ENCODE data around the gene TGFBR2. TPM values are rescaled to one million over a fixed set of nuclear protein-coding genes. Genes with fewer than 3 reads are reported as not detected.
"Not testable (repeated sequence)": the region's sequence is repeated elsewhere in the genome, so short reads cannot be mapped to it uniquely, and the experiment has no call there.

The TGFBR2 gene
- total RNA-seq, 2 donors from 2014 or later, result 243 to 291 TPM

DNA sequence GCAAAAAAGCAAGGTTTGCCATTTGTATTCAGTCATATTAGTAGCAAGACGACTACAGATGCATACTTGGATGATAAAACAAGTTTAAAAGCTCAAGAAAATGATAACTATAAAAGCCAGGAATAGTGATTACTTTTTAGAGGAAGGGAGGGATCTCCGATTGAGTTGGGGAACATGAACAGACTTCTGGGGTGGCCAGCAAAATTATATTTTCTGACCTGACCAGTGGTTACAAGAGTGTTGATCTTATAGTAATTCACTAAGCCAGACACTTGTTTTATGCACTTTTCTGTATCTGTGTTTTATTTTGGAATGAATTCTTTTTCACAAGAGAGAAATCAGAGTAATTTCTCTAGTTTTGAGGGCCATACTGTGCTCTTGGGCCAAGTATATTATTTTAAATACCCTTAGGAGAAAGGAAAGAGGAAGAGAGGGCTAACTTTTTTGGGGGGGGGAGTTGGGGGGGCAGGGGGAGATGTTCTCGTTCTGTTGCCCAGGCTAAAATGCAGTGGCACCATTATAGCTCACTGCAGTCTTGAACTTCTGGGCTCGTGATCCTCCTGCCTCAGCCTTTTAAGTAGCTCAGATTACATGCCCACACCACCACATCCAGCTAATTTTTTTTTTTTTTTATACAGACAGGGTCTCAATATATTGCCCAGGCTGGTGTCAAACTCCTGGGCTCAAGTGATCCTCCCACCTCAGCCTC lies 57.3 kb downstream of the TGFBR2 start:
- DNase-seq (ENCODE audit: low spot score), result no peak
- intact Hi-C loops (cut with DNase I), result loop anchor here in 1 of 2 donors (5.0 kb wide), 1 partner anchor 564 kb away; no protein-coding TSS in a partner anchor

DNA sequence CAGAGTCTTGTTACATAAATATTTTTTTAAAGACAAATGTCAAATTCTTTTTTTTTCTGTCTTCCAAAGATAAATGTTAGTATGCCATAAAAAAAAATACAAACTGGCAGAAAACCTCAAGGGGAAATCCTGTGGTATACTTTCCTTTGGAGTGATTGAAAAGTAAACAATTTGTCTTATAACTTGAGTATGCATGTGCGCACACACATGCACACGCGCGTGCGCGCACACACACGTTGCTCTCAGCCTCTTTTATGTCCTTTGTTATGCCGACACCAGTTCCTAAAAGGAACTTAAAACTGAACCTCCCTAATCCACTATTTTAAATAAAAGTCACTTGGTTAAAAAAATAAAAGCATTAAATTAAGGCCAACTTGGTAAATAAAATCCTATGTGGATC lies 58.1 kb downstream of the TGFBR2 start:
- intact Hi-C loops (cut with DNase I), result loop anchor here in 1 of 2 donors (5.0 kb wide), 1 partner anchor 563 kb away; no protein-coding TSS in a partner anchor
- no peak for DNase-seq (ENCODE audit: low spot score)

DNA sequence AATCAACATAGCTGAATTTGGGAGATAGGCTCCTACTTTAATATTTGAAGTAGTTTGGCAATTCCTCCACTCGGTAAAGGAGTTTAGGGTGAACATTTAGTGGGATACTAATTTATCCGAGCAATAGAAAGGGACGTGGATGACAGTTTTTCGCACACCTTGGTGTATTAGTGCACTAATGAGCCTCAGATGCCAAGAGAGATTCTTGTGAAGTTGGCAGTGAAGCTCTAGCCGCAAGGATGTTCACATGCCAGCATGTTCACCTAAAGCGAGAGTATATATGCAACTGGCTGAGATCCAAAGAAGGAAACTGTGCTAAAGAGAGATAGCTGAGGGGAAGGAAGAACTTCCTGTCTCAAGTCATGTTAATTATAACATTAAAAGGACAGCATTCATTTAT lies 58.5 kb downstream of the TGFBR2 start:
- intact Hi-C loops (cut with DNase I), result loop anchor here in 1 of 2 donors (5.0 kb wide), 1 partner anchor 562 kb away; no protein-coding TSS in a partner anchor
- no peak for DNase-seq (ENCODE audit: low spot score)

DNA sequence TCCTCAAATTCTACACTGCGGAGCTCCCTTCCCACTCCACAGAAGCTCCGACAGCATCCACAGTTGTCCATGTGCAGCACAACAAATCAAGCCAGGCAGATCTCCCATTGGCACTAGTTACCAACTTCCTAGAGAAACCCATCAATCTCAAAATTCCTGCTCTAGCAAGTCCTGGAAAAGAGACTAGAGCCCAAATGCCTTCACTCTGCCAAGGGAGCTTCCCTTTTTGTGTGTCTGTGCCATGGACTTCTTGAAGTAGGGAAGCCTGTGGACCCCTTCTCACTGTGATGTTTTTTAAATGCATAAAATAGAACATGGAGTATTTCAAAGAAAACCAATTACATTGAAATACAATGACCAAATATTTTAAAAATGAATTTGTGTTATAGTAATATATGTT lies 59.1 kb downstream of the TGFBR2 start:
- DNase-seq (ENCODE audit: low spot score), result no peak
- intact Hi-C loops (cut with DNase I), result no loop called here

DNA sequence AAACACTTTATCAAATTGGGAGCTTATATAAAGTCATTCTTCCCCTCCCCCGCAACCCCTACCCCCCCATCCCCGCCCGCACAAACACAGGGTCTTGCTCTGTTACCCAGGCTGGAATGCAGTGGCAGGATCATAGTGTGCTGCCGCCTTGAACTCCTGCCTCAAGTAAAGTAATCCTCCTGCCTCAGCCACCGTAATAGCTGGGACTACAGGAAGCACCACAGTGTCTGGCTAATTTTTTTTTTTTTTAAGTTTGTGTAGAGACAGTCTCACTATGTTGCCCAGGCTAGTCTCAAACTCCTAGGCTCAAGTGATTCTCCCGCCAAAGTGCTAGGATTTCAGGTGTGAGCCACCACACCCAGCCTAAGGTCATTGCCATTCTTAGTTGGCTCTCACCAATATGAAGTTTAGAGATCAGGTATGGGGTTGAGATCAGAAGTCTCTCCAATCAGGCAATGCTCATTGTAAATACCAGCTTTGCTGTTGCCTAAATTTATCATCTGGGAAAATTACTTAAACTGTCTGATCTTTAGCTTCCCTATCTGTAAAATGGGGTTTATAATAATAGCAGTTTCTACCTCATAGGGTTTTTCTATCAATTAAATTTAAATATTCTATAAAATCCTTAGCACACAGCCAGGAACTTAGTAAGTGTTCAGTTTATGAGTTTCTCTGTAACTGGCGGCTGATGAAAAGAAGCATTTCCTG lies 60.3 kb downstream of the TGFBR2 start:
- no peak for DNase-seq (ENCODE audit: low spot score)
- intact Hi-C loops (cut with DNase I), result no loop called here

DNA sequence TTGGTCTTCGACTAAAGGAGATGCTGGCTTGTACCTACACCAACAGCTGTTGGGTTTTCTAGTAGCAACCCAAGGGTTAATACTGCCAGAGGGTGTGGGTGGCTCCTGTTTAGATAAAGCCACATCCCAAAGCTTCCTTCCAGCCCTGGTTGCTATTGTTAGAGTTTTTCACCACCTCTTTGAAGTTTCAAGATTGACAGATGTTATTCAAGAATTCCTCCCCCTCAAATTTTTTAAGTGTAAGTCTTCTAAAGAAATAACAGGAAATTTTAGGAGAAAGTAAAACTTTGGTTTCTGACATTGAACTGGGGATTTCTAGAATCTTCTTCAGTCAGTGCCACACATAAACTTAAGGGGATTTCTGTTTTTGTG lies 60.9 kb downstream of the TGFBR2 start:
- no peak for DNase-seq (ENCODE audit: low spot score)
- intact Hi-C loops (cut with DNase I), result no loop called here

DNA sequence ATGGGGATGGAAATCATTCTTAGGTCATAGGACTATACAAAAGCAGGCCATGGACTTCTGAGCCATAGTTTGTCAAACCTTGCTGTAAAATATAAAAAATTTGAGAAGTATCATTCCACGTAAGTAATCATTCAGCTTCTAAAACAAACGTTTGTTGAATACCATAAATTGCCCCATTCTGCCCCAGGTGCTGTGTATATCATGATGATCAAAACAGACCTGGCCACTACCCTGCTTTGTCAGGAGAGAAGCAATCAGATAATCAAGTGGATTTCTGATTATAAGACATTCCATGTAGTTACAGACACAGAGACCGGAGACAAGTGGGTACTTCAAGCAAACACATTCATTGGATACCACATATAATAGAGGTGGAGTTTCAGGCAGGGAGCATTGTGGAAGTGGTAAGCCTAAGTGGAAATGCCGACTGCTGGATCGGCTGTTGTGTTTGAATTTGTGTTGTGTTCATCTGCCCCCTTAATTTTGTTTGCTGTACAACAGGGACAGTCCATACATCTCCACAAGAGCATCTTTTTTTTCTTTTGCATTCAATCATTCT lies 61.7 kb downstream of the TGFBR2 start:
- DNase-seq (ENCODE audit: low spot score), result no peak
- intact Hi-C loops (cut with DNase I), result no loop called here

DNA sequence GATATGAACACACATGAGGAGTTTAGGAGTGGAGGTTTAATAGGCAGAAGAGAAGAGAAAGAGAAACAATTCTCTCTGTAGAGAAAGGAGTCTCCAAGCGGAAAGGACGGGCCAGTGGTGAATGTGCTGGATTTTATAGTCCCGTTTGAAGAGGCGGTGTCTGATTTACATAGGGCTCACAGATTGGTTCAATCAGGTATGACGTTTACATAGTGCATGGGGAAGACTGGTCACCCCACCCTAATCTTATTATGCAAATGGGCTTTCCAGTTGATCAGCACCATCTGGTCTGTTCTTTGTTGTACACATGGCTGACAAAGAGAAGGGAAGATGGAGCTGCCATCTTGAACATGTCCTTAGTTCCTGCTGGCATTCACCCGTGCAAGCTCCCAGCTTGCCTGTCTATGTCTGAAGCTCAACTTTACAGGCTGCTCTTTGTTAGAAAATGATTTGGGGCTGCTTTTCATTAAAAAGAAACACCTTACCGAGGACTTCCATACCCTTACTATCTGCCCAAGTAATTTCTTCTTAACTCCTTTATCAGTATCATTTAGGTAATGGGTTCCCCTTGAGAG lies 63.0 kb downstream of the TGFBR2 start:
- intact Hi-C loops (cut with DNase I); DNase-seq (ENCODE audit: low spot score): not testable (repeated sequence)

DNA sequence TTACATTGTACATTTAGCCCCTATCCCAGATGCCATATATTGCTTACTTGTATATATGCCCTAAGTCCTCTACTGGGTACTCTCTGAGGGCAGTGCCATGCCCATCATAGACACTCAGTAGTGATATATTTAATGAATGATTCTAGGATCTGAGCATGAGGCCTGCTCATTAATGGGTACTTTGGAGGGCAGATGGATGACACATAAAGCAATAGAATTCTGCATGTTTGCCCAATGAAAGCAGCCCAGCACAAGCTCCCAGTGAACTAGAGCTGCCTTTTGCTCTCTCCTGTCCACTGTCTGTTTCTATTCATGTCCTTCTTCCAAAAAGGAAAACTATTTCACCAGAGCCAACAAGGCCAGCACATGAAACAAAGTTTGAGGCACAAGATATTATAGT lies 63.9 kb downstream of the TGFBR2 start:
- intact Hi-C loops (cut with DNase I), result no loop called here
- no peak for DNase-seq (ENCODE audit: low spot score)

DNA sequence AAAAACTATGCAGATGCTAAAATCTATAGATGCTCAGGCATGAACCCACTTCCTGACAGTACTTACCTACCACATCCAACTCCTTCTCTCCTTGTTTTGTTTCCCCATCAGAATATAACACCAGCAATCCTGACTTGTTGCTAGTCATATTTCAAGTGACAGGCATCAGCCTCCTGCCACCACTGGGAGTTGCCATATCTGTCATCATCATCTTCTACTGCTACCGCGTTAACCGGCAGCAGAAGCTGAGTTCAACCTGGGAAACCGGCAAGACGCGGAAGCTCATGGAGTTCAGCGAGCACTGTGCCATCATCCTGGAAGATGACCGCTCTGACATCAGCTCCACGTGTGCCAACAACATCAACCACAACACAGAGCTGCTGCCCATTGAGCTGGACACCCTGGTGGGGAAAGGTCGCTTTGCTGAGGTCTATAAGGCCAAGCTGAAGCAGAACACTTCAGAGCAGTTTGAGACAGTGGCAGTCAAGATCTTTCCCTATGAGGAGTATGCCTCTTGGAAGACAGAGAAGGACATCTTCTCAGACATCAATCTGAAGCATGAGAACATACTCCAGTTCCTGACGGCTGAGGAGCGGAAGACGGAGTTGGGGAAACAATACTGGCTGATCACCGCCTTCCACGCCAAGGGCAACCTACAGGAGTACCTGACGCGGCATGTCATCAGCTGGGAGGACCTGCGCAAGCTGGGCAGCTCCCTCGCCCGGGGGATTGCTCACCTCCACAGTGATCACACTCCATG lies 65.3 kb downstream of the TGFBR2 start:
- DNase-seq (ENCODE audit: low spot score), result no peak
- intact Hi-C loops (cut with DNase I), result no loop called here

DNA sequence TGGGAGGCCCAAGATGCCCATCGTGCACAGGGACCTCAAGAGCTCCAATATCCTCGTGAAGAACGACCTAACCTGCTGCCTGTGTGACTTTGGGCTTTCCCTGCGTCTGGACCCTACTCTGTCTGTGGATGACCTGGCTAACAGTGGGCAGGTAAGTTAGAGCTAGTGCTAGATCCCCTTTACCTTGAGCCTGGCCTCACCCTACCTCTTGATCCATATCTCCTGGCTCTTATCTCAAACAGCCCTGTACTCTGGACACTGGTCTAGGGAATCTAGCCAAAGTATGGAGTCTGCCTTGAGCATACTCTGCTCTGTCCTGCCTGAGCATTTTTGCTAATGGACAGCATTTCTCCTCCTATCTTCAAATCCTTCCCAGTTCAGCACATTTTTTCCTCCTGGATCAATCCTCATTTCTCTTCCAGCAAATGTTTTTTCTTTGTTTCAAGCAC lies 65.9 kb downstream of the TGFBR2 start:
- no peak for DNase-seq (ENCODE audit: low spot score)
- intact Hi-C loops (cut with DNase I), result no loop called here

DNA sequence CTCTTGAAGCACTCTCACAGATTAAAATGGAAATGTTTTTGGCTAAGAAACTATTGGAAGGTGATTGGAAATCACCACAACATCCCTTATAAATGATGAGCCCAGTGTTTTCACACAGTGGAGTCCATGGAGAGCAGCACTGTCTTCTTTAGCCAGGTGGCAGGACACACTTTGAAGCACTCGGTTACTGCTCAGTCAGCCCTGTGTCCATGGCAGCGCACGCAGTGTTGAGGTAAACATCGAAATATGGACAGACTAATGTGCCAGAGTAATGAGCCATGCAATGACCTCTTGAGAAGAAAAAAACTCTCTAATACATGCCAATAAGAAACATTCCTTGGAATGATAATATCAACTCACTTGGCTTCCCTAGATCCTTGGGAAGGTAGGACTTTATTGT lies 66.6 kb downstream of the TGFBR2 start:
- intact Hi-C loops (cut with DNase I), result no loop called here
- DNase-seq (ENCODE audit: low spot score), result peak; percentile 86

DNA sequence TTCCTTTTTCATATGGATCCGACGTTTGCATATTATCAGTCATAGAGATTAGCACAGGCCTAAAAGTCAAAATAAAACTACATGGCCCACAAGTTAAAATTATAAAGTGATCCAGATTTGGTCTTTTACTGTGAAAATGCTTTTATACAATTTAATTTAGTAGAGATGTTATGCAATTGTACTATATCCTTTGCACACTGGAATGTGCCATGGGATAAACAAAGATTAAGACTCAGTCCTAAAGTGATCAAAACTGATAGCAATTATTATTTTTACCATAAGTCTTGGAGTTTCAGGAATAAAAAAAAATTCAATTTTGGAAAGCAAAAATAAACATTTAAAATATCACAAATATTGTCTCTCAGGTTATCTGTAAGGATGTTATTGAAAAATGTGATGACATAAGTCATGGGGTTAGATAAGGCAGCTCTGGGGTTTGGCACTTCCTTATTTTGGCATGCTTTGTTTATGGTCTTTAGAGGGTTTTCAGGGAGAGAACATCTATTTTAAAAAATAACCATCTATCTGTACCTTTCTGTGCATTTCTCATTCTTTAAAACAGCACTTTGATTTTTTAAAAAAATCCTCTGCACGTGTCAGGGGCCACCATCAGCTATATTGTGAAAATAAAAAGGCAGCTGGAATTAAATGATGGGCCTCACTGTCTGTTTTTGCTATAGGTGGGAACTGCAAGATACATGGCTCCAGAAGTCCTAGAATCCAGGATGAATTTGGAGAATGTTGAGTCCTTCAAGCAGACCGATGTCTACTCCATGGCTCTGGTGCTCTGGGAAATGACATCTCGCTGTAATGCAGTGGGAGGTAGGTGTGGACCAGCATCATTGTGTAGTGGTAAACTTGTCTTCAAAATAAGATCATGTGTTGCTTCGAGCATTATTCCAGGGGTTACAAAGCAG lies 67.3 kb downstream of the TGFBR2 start:
- DNase-seq (ENCODE audit: low spot score), result no peak
- intact Hi-C loops (cut with DNase I), result no loop called here

DNA sequence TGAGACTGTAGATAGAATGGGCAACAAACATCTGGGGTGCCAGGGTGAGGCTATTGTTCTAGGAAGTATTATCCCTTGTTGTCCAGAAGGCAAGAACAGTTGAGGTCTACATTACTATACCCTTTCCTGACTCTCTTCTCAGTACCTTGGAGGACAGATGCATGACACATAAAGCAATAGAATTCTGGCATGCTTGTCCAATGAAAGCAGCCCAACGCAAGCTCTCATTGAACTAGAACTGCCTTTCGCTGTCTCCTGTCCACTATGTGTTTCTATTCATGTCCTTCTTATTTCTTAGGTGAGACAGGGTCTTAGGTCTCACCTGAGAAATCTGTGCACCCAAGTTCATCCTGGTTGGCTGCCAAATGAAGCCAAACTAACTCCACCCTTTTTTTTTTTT lies 68.6 kb downstream of the TGFBR2 start:
- intact Hi-C loops (cut with DNase I), result no loop called here
- DNase-seq (ENCODE audit: low spot score), result no peak

DNA sequence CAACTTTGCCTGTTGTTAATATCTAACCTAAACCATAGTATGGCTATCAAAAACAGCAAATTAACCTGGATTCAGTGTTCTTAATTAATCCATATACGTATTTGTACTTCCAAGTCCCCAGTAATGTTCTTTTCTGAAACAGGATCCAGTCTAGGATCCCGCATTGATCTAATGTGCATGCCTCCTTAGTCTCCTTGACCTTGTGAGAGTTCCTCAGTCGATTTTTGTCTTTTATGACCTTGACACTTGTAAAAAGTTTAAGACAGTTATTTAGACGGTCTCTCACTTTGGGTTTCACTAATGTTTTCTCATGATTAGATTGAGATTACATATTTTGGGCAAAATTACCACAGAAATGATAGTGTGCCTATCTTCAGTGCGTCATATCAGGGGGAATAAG lies 69.4 kb downstream of the TGFBR2 start:
- intact Hi-C loops (cut with DNase I), result no loop called here
- DNase-seq (ENCODE audit: low spot score), result no peak

DNA sequence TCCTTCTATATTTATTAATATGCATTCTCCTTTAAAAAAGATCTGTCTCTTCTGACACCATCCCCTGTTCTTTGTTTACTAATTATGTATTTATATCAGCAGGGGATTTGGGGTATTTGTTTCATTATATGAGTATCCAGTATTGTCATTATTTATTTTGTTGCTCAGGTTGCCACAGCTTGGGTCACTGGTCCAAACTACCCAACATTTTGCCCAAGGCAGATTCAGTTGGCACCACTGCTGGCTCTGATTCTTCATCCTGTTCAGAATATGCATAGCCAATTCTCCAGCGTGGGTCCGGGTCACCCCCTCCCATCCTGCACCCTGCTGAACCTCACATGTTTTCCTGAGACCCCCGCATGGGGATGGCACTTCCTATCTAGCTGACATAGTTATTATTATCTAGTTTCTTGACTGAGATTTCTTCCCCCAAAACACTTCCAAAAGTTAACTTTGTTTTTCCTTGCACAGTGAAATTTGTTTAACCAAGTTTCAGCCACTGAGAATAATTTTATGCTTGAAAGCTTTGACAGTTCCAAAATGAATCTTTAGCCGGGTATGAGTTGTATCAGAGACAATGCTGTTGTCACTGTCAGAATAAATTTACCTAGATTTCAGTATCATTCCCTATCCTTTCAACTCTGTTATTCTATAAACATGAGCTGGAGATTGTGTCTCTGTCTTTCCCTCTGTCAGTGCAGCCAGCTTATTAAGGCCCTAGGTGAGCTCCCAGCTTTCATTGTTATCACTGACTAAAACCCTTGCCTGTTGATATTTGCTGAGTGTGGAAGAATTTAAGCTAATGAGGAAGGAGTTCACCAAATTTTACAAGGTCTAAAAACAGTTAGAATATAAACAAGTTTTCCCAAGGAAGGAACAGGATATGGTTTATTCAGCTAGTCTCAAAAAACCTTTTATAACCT lies 70.3 kb downstream of the TGFBR2 start:
- intact Hi-C loops (cut with DNase I), result no loop called here
- no peak for DNase-seq (ENCODE audit: low spot score)

DNA sequence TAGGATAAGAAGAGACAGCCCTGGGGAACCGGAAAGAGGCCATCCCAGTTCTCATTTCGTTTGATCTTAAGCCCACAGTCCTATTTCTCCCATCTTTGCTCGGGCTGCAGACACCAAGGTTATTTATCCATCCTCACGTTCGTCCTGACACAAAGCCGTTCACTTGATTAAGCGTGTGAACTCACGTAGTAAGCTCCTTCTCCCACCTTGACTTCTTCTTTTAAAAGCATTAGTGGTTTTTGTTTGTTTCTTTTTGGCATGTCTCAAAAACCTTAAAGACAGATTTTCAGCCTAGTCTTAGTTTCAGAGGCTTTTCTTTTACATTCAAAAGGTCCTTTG lies 70.9 kb downstream of the TGFBR2 start:
- DNase-seq (ENCODE audit: low spot score), result no peak
- intact Hi-C loops (cut with DNase I), result no loop called here

DNA sequence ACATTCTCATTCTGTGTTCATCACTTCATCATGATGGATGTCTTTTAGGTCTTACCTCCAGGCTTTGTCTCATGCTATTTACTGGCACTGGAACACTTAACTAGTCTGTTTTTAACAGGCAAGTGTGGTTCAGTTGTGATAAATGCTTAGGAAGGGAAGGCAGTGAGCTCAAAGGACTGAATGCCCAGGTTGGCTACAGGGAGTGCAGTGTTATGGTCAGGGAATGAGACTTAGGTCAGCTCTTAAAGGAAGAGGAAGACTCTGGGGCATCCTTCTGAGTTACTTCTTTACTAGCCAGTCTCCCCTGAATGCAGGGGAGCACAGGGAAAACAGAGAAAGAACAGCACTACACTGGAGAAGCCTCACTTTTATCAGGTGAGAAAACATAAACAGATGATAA lies 72.6 kb downstream of the TGFBR2 start:
- intact Hi-C loops (cut with DNase I), result no loop called here
- no peak for DNase-seq (ENCODE audit: low spot score)
